ENCODE data around the gene CDH23. TPM values are rescaled to one million over a fixed set of nuclear protein-coding genes. Genes with fewer than 3 reads are reported as not detected.

Gene CDH23
- total and polyA plus RNA-seq, 10 of the 15 experiments (the other 5 are each of a cell fraction or from before 2014, with no cell fraction given) = 0.09 to 0.40 (median 0.15) TPM; not detected in 1

GRCh38 chr10:71534568-71535194 lies 138.0 kb downstream of the CDH23 start:
- Histone ChIP-seq H3K27me3 (replicated peaks in 1 of 2; ENCODE audit: control insufficient read depth in 2 of 2, insufficient read depth in 2 of 2, low read length in 1 of 2) (peaks cover 0 to 1% of the 10 kb centered on the region in 2 experiments; a peak in 2 of 4 replicates), H3K27ac (ENCODE audit: control insufficient read depth, insufficient read depth) (no peak overlapping the region), H4K20me1 (ENCODE audit: control insufficient read depth, insufficient read depth) (no peaks in the 10 kb centered on the region), H2AFZ (ENCODE audit: control insufficient read depth, low read depth, low read length) (no peak overlapping the region), H3K4me3 (no peak overlapping the region), H3K79me2 (ENCODE audit: control insufficient read depth, insufficient read depth, low read length) (no peaks in the 10 kb centered on the region), H3K4me1 (ENCODE audit: control insufficient read depth, insufficient read depth, low read length) (no peaks in the 10 kb centered on the region), H3K4me2 (ENCODE audit: control insufficient read depth, insufficient read depth) (no peak overlapping the region), H3K36me3 (ENCODE audit: control insufficient read depth in 2 of 2, insufficient read depth in 2 of 2, low read length in 1 of 2) (no peaks in the 10 kb centered on the region), H3K9ac (ENCODE audit: control insufficient read depth, insufficient read depth, low read length) (no peak overlapping the region), H3K9me3 (replicated peaks; ENCODE audit: control insufficient read depth, insufficient read depth, low read length) (no peaks in the 10 kb centered on the region; the same call in 2 of the 3 replicates)
- TF ChIP-seq JUNB (IDR thresholded peaks at IDR 0.05) = no peak
- TF ChIP-seq BCL3 (IDR thresholded peaks at IDR 0.05; ENCODE audit: borderline replicate concordance, insufficient read depth, low read depth, low read length, poor library complexity, severe bottlenecking) = no peak
- TF ChIP-seq SUZ12 (IDR thresholded peaks at IDR 0.05; ENCODE audit: unreplicated experiment) = no peak
- BruUV-seq (replicated peaks) = no TSS peak
- ChIA-PET RAD21 (ENCODE audit: unreplicated experiment) (no interaction called here), SMC1A (ENCODE audit: uncharacterized antibody, unreplicated experiment) (interaction anchor here (0.6 kb wide), 1 partner anchor 158 kb away, joined by 3 read pairs; no protein-coding TSS in a partner anchor), CTCF (no interaction called here), POLR2A (no interaction called here)
- FAIRE-seq (no peak), DNase-seq (ENCODE audit: low read depth, low spot score) (no peak), ATAC-seq (no peak)
- 13% methylated on average over 4 of the region's 4 CpGs for WGBS (ENCODE audit: insufficient coverage, insufficient replicate concordance, low lambda C conversion rate, missing lambda C conversion rate)
- in situ Hi-C loops (cut with MboI) = no loop called here
- intact Hi-C loops (cut with micrococcal nuclease; ENCODE audit: unreplicated experiment) = no loop called here

GRCh38 chr10:71536332-71536731 lies 139.6 kb downstream of the CDH23 start:
- H3K4me3 ChIP-seq = no peak overlapping the region
- H3K79me2 ChIP-seq (ENCODE audit: control insufficient read depth, insufficient read depth, low read length) = no peaks in the 10 kb centered on the region
- intact Hi-C loops (cut with micrococcal nuclease; ENCODE audit: unreplicated experiment) = no loop called here
- ChIA-PET CTCF (no interaction called here), RAD21 (ENCODE audit: unreplicated experiment) (no interaction called here), SMC1A (ENCODE audit: uncharacterized antibody, unreplicated experiment) (interaction anchor here (0.8 kb wide), 1 partner anchor 9 kb away, joined by 3 read pairs; no protein-coding TSS in a partner anchor), POLR2A (no interaction called here)
- peaks cover 0 to 1% of the 10 kb centered on the region in 2 experiments; a peak in 2 of 4 replicates for H3K27me3 ChIP-seq (replicated peaks in 1 of 2; ENCODE audit: control insufficient read depth in 2 of 2, insufficient read depth in 2 of 2, low read length in 1 of 2)
- no peaks in the 10 kb centered on the region for H4K20me1 ChIP-seq (ENCODE audit: control insufficient read depth, insufficient read depth)
- H3K4me2 ChIP-seq (ENCODE audit: control insufficient read depth, insufficient read depth) = no peak overlapping the region
- H3K36me3 ChIP-seq (ENCODE audit: control insufficient read depth in 2 of 2, insufficient read depth in 2 of 2, low read length in 1 of 2) = no peaks in the 10 kb centered on the region
- no peaks in the 10 kb centered on the region for H3K4me1 ChIP-seq (ENCODE audit: control insufficient read depth, insufficient read depth, low read length)
- TF ChIP-seq NR2C2 (IDR thresholded peaks at IDR 0.05; ENCODE audit: borderline replicate concordance, control insufficient read depth, insufficient read length, low read depth) = no peak
- no peak for TF ChIP-seq TAF1 (IDR thresholded peaks at IDR 0.05; ENCODE audit: borderline replicate concordance, low read depth, low read length)
- H3K27ac ChIP-seq (ENCODE audit: control insufficient read depth, insufficient read depth) = no peak overlapping the region
- 16% methylated on average over 6 of the region's 6 CpGs for WGBS (ENCODE audit: insufficient coverage, insufficient replicate concordance, low lambda C conversion rate, missing lambda C conversion rate)
- DNase-seq (ENCODE audit: low read depth, low spot score) (no peak), FAIRE-seq (no peak), ATAC-seq (no peak)
- no TSS peak for BruUV-seq (replicated peaks)
- in situ Hi-C loops (cut with MboI) = no loop called here
- no peaks in the 10 kb centered on the region; the same call in 2 of the 3 replicates for H3K9me3 ChIP-seq (replicated peaks; ENCODE audit: control insufficient read depth, insufficient read depth, low read length)
- no peak overlapping the region for H2AFZ ChIP-seq (ENCODE audit: control insufficient read depth, low read depth, low read length)
- no peak overlapping the region for H3K9ac ChIP-seq (ENCODE audit: control insufficient read depth, insufficient read depth, low read length)

All from GM12878 (cell line).